Endothelial cell of umbilical vein (primary cell): Measurements from ENCODE around the gene CYP3A4. TPM values are rescaled to one million over a fixed set of nuclear protein-coding genes. Genes with fewer than 3 reads are reported as not detected.

Source experiments
- BruUV-seq: library from RNA; stranded (reverse); fragments of 400-500 nt; replicated peaks from 2 replicates; lab custom pipeline; 2021; lab: Mats Ljungman, UMichigan
- CTCF ChIA-PET: fragments of 300-600, 350-600 bp; sonication (Branson Sonifier 250); formaldehyde crosslinking; loops from one replicate; lab custom pipeline; 2021; ENCODE audit warnings: antibody characterized with exemption, inconsistent platforms; lab: Charles Lee
- POLR2A ChIA-PET: fragments of 300-600, 350-600 bp; sonication (Branson Sonifier 250); formaldehyde crosslinking; loops from one replicate; lab custom pipeline; 2021; ENCODE audit warnings: antibody characterized with exemption, inconsistent platforms; lab: Charles Lee
- DNase-seq: peaks from one replicate; pipeline ENCODE4 v3.0.0-alpha.2; 2011; ENCODE audit warnings: low read depth, low spot score
- FAIRE-seq: peaks from 2 replicates; lab custom pipeline; 2011; peaks lifted over from hg19 to GRCh38; lab: Jason Lieb, UNC
- H2AFZ ChIP-seq: 2 replicates; pipeline ENCODE4 v1.6.0; 2012; ENCODE audit warnings: low read depth, low read length, control low read depth, inconsistent platforms
- H3K27ac ChIP-seq: 2 replicates; pipeline ENCODE4 v1.5.1; 2011; ENCODE audit warnings: low read depth, mild to moderate bottlenecking, control low read depth, low read length, moderate library complexity; ENCODE audit not compliant: insufficient read depth
- H3K27me3 ChIP-seq, 2 experiments: 2 replicates each; pipeline versions ENCODE4 v1.6.0 to v1.6.1; 2011; ENCODE audit warnings: low read length in 2 of 2, mixed read lengths in 1 of 2; ENCODE audit not compliant: control insufficient read depth in 2 of 2, insufficient read depth in 2 of 2
- H3K36me3 ChIP-seq, 2 experiments: 2 replicates in 1 of 2; 3 replicates in 1 of 2; pipeline ENCODE4 v1.5.1; 2011; ENCODE audit warnings: low read length in 2 of 2, mild to moderate bottlenecking in 1 of 2, moderate library complexity in 1 of 2; ENCODE audit not compliant: control insufficient read depth in 2 of 2, insufficient read depth in 2 of 2; ENCODE audit errors: extremely low read depth in 1 of 2
- H3K4me1 ChIP-seq: 3 replicates; pipeline ENCODE4 v1.5.1; 2011; ENCODE audit warnings: mild to moderate bottlenecking, low read length; ENCODE audit not compliant: control insufficient read depth, insufficient read depth; ENCODE audit errors: extremely low read depth
- H3K4me2 ChIP-seq: 2 replicates; pipeline ENCODE4 v1.6.1; 2011; ENCODE audit warnings: low read length, control low read depth, mixed read lengths; ENCODE audit not compliant: insufficient read depth
- H3K4me3 ChIP-seq, 3 experiments: fragments of 200-600 bp in 1 of 3; sonication (generic), shearing (Covaris generic) in 1 of 3; replicated peaks in 1 of 3; 2 replicates each; pipeline ENCODE4 v1.5.1; 2011 to 2016; ENCODE audit warnings: control low read depth in 3 of 3, low read length in 3 of 3, mild to moderate bottlenecking in 2 of 3, inconsistent platforms in 1 of 3, low read depth in 1 of 3, moderate library complexity in 1 of 3; ENCODE audit not compliant: insufficient read depth in 1 of 3
- H3K79me2 ChIP-seq: 2 replicates; pipeline ENCODE4 v1.6.0; 2012; ENCODE audit warnings: low read length, inconsistent platforms; ENCODE audit not compliant: control insufficient read depth, insufficient read depth
- H3K9ac ChIP-seq: replicated peaks from 2 replicates; pipeline ENCODE3; 2011; ENCODE audit warnings: low read length, control low read depth; ENCODE audit not compliant: insufficient read depth; ENCODE audit errors: extremely low read depth
- H3K9me1 ChIP-seq: replicated peaks from 3 replicates; pipeline ENCODE4 v1.6.0; 2011; ENCODE audit warnings: mild to moderate bottlenecking, low read length; ENCODE audit not compliant: control insufficient read depth, insufficient read depth; ENCODE audit errors: extremely low read depth
- H3K9me3 ChIP-seq: replicated peaks from 2 replicates; pipeline ENCODE4 v1.5.1; 2012; ENCODE audit warnings: low read length, inconsistent platforms; ENCODE audit not compliant: control insufficient read depth, insufficient read depth
- H4K20me1 ChIP-seq: replicated peaks from 2 replicates; pipeline ENCODE3; 2011; ENCODE audit warnings: mild to moderate bottlenecking, low read length; ENCODE audit not compliant: control insufficient read depth, insufficient read depth; ENCODE audit errors: extremely low read depth
- EZH2 ChIP-seq: IDR thresholded peaks from 2 replicates; pipeline ENCODE4 v1.6.1; 2012; ENCODE audit warnings: borderline replicate concordance, low read depth, mild to moderate bottlenecking, moderate library complexity, low read length, inconsistent platforms; ENCODE audit not compliant: severe bottlenecking
- FOS ChIP-seq: IDR thresholded peaks from 2 replicates; pipeline ENCODE4 v1.6.1; 2011; ENCODE audit warnings: mild to moderate bottlenecking, low read length, moderate library complexity, borderline replicate concordance; ENCODE audit not compliant: insufficient read depth
- GATA2 ChIP-seq: IDR thresholded peaks from 2 replicates; pipeline ENCODE4 v1.7.0; 2011; ENCODE audit warnings: low read depth, mild to moderate bottlenecking, moderate library complexity, mixed read lengths, low read length; ENCODE audit not compliant: insufficient read length, insufficient read depth
- JUN ChIP-seq: IDR thresholded peaks from 2 replicates; pipeline ENCODE4 v1.6.1; 2011; ENCODE audit warnings: borderline replicate concordance, low read depth; ENCODE audit not compliant: insufficient read length, insufficient read depth
- MYC ChIP-seq: IDR thresholded peaks from one replicate; pipeline ENCODE4 v1.6.1; 2011; ENCODE audit warnings: mild to moderate bottlenecking, low read depth, low read length
- POLR2A ChIP-seq: IDR thresholded peaks from 2 replicates; pipeline ENCODE4 v1.6.1; 2012; ENCODE audit warnings: low read depth, mild to moderate bottlenecking, control low read depth, low read length
- POLR2AphosphoS5 ChIP-seq: IDR thresholded peaks from 2 replicates; pipeline ENCODE4 v1.6.1; 2012; ENCODE audit warnings: low read depth, mild to moderate bottlenecking, control low read depth, low read length, moderate library complexity; ENCODE audit not compliant: insufficient read depth
- dilution Hi-C: fragments of 300-500 bp; cut with MboI; formaldehyde crosslinking; loops from one replicate; pipeline ENCODE4 v1.15.0; 2019; ENCODE audit warnings: low sequenced_read_pairs; ENCODE audit not compliant: extremely low pct_ligation_motif_present
- intact Hi-C: fragments of 100-400 bp; cut with micrococcal nuclease; formaldehyde crosslinking; loops from one replicate; pipeline ENCODE4 v1.10.0; 2022
- polyA plus RNA-seq, 4 experiments: library from polyadenylated mRNA; depleted of rRNA in 3 of 4; stranded (reverse) in 3 of 4; unstranded in 1 of 4; fragments of >200 nt; gene quantifications; 2 replicates each; pipeline versions ENCODE4 v1.2.1 to v1.2.3, GENCODE V29; 2011 to 2012; ENCODE audit warnings: missing spikeins in 1 of 4
- total RNA-seq: library from RNA; stranded (reverse); gene quantifications from 2 replicates; pipeline ENCODE4 v1.2.3, GENCODE V29; 2021
- TF ChIP-seq, protein P1 (sequence below), 2 donors: IDR thresholded peaks; 1 replicate in 1 of 2; 2 replicates in 1 of 2; pipeline ENCODE4 v1.5.1; 2011; ENCODE audit warnings: low read length in 2 of 2, mild to moderate bottlenecking in 2 of 2, moderate library complexity in 2 of 2, control low read depth in 1 of 2, inconsistent platforms in 1 of 2, low read depth in 1 of 2; ENCODE audit not compliant: insufficient read depth in 1 of 2; ENCODE audit errors: extremely low read depth in 1 of 2
- TF ChIP-seq, protein P2 (sequence below): IDR thresholded peaks from 2 replicates; pipeline ENCODE4 v1.6.1; 2011; ENCODE audit not compliant: insufficient read depth, insufficient read length

The CYP3A4 gene
- total and polyA plus RNA-seq, 2 donors (not counting 3 experiments of a cell fraction or from before 2014, with no cell fraction given): not detected

- H3K4me1 ChIP-seq: no peaks in the 10 kb centered on the region
- TF ChIP-seq EZH2: no peak
- TF ChIP-seq GATA2: no peak
- TF ChIP-seq POLR2AphosphoS5: no peak
- TF ChIP-seq FOS: no peak
- TF ChIP-seq, protein P1, sequence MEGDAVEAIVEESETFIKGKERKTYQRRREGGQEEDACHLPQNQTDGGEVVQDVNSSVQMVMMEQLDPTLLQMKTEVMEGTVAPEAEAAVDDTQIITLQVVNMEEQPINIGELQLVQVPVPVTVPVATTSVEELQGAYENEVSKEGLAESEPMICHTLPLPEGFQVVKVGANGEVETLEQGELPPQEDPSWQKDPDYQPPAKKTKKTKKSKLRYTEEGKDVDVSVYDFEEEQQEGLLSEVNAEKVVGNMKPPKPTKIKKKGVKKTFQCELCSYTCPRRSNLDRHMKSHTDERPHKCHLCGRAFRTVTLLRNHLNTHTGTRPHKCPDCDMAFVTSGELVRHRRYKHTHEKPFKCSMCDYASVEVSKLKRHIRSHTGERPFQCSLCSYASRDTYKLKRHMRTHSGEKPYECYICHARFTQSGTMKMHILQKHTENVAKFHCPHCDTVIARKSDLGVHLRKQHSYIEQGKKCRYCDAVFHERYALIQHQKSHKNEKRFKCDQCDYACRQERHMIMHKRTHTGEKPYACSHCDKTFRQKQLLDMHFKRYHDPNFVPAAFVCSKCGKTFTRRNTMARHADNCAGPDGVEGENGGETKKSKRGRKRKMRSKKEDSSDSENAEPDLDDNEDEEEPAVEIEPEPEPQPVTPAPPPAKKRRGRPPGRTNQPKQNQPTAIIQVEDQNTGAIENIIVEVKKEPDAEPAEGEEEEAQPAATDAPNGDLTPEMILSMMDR (IDR thresholded peaks at IDR 0.05; ENCODE audit: extremely low read depth in 1 of 2, insufficient read depth in 1 of 2, low read depth in 1 of 2, low read length in 2 of 2): no peak
- TF ChIP-seq, protein P2, sequence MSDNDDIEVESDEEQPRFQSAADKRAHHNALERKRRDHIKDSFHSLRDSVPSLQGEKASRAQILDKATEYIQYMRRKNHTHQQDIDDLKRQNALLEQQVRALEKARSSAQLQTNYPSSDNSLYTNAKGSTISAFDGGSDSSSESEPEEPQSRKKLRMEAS: no peak
- TF ChIP-seq POLR2A: no peak
- no peak for TF ChIP-seq MYC
- no peak for TF ChIP-seq JUN
- no peak overlapping the region for H3K4me2 ChIP-seq
- dilution Hi-C loops: no loop called here
- H3K4me3 ChIP-seq: no peak overlapping the region
- no peak for FAIRE-seq
- no peaks in the 10 kb centered on the region for H3K9me1 ChIP-seq
- H3K36me3 ChIP-seq: no peaks in the 10 kb centered on the region
- CTCF ChIA-PET: no interaction called here
- no peaks in the 10 kb centered on the region for H4K20me1 ChIP-seq
- H3K9ac ChIP-seq: no peak overlapping the region
- H3K9me3 ChIP-seq: no peaks in the 10 kb centered on the region
- DNase-seq: no peak
- intact Hi-C loops: no loop called here
- no peak overlapping the region for H3K27ac ChIP-seq
- POLR2A ChIA-PET: no interaction called here
- no peaks in the 10 kb centered on the region for H3K79me2 ChIP-seq
- no peak overlapping the region for H2AFZ ChIP-seq
- peaks cover 0 to 2% of the 10 kb centered on the region in 2 experiments for H3K27me3 ChIP-seq
- BruUV-seq: no TSS peak
Observed at GRCh38 chr7:99791667-99792369, 7.8 kb upstream of the CYP3A4 start.
